Thyroid gland (tissue), 4 donors: ENCODE results near the gene CMPK1.
"Not testable (repeated sequence)": the region's sequence is repeated elsewhere in the genome, so short reads cannot be mapped to it uniquely, and the experiment has no call there.

ENCODE experiments used
- CTCF ChIP-seq, 6 experiments: fragments of 200-600 bp in 3 of 6; fragments of 450-650 bp in 3 of 6; sonication (generic) in 3 of 6; IDR thresholded peaks; one replicate each; pipeline ENCODE4 v1.5.1; 2016 to 2019; ENCODE audit warnings: antibody characterized with exemption in 6 of 6, mild to moderate bottlenecking in 2 of 6, inconsistent platforms in 1 of 6, moderate library complexity in 1 of 6
- POLR2A ChIP-seq, 2 donors: fragments of 450-650 bp; IDR thresholded peaks; one replicate each; pipeline ENCODE4 v1.6.1; 2017; ENCODE audit warnings: antibody characterized with exemption in 2 of 2, mild to moderate bottlenecking in 2 of 2, moderate library complexity in 1 of 2

- TF ChIP-seq CTCF, POLR2A (IDR thresholded peaks at IDR 0.05): not testable (repeated sequence)
Measured at GRCh38 chr1:47319968-47320367, 13.6 kb upstream of the CMPK1 start.
